ENCODE data around the gene EHF.
"Not testable (repeated sequence)": the region's sequence is repeated elsewhere in the genome, so short reads cannot be mapped to it uniquely, and the experiment has no call there.

Gene EHF

GRCh38 chr11:34620820-34621792 is at the start of gene EHF:
TSS of gene EHF (plus strand) at chr11:34621093. CDS start at chr11:34642631, 21,538 bp downstream.
- no peak for DNase-seq

GRCh38 chr11:34573537-34573936 is 47.4 kb upstream of the EHF start:
- no peak for DNase-seq

- DNase-seq, result no peak
Observed at GRCh38 chr11:34575261-34575660, 45.6 kb upstream of the EHF start.

- no peak for DNase-seq
Observed at GRCh38 chr11:34575671-34576070, 45.2 kb upstream of the EHF start.

GRCh38 chr11:34576331-34576730 is 44.6 kb upstream of the EHF start:
- DNase-seq, result no peak

GRCh38 chr11:34583818-34584217 is 37.1 kb upstream of the EHF start:
- no peak for DNase-seq

- no peak for DNase-seq
Observed at GRCh38 chr11:34585304-34585734, 35.6 kb upstream of the EHF start.

- DNase-seq, result peak; percentile 54
Observed at GRCh38 chr11:34585735-34586487, 35.0 kb upstream of the EHF start.

GRCh38 chr11:34586488-34587281 is 34.2 kb upstream of the EHF start:
- no peak for DNase-seq

- DNase-seq, result no peak
Observed at GRCh38 chr11:34587282-34587677, 33.6 kb upstream of the EHF start.

GRCh38 chr11:34588023-34588422 is 32.9 kb upstream of the EHF start:
- DNase-seq, result no peak

- DNase-seq, result no peak
Observed at GRCh38 chr11:34588701-34589100, 32.2 kb upstream of the EHF start.

GRCh38 chr11:34589177-34589576 is 31.7 kb upstream of the EHF start:
- DNase-seq, result not testable (repeated sequence)

GRCh38 chr11:34593085-34593484 is 27.8 kb upstream of the EHF start:
- DNase-seq, result no peak

GRCh38 chr11:34594603-34595002 is 26.3 kb upstream of the EHF start:
- DNase-seq, result no peak

- no peak for DNase-seq
Observed at GRCh38 chr11:34595391-34595790, 25.5 kb upstream of the EHF start.

- DNase-seq, result no peak
Observed at GRCh38 chr11:34595960-34596644, 24.8 kb upstream of the EHF start.

GRCh38 chr11:34599406-34599945 is 21.4 kb upstream of the EHF start:
- DNase-seq, result no peak

- DNase-seq, result no peak
Observed at GRCh38 chr11:34600339-34601084, 20.4 kb upstream of the EHF start.

GRCh38 chr11:34601085-34601444 is 19.8 kb upstream of the EHF start:
- no peak for DNase-seq

GRCh38 chr11:34601609-34602008 is 19.3 kb upstream of the EHF start:
- no peak for DNase-seq

Measured in NCI-H2227 treated with DMSO at 0.1 percent for 48 hours (cell line).